H9 (cell line): Measurements from ENCODE around the gene TRPM3. TPM values are rescaled to one million over a fixed set of nuclear protein-coding genes. Genes with fewer than 3 reads are reported as not detected.

Experiments used
- DNase-seq: peaks from one replicate; pipeline ENCODE4 v3.0.0-alpha.2; 2017
- H2AFZ ChIP-seq: one replicate; pipeline ENCODE4 v1.6.1; 2013; ENCODE audit warnings: mild to moderate bottlenecking, low read length, control low read depth, moderate library complexity
- H2AK5ac ChIP-seq: 2 replicates; pipeline ENCODE4 v1.6.1; 2013; ENCODE audit warnings: low read length, control low read depth, mixed read lengths; ENCODE audit not compliant: insufficient read length
- H2BK120ac ChIP-seq: one replicate; pipeline ENCODE4 v1.6.1; 2013; ENCODE audit warnings: low read depth, mild to moderate bottlenecking, low read length, control low read depth, inconsistent platforms; ENCODE audit not compliant: poor library complexity, severe bottlenecking
- H2BK12ac ChIP-seq: 2 replicates; pipeline ENCODE4 v1.6.1; 2013; ENCODE audit warnings: low read length, control low read depth, mixed read lengths, low read depth; ENCODE audit not compliant: insufficient read length
- H2BK15ac ChIP-seq: 2 replicates; pipeline ENCODE4 v1.6.1; 2013; ENCODE audit warnings: low read depth, low read length, control low read depth
- H2BK20ac ChIP-seq: one replicate; pipeline ENCODE4 v1.6.1; 2013; ENCODE audit warnings: low read depth, mild to moderate bottlenecking, low read length, control low read depth, inconsistent platforms; ENCODE audit not compliant: poor library complexity, severe bottlenecking
- H2BK5ac ChIP-seq: 2 replicates; pipeline ENCODE4 v1.6.1; 2013; ENCODE audit warnings: low read length, control low read depth, mixed read lengths; ENCODE audit not compliant: insufficient read length
- H3K14ac ChIP-seq: 2 replicates; pipeline ENCODE4 v1.6.1; 2013; ENCODE audit warnings: low read length, control low read depth; ENCODE audit not compliant: insufficient read depth
- H3K18ac ChIP-seq: 2 replicates; pipeline ENCODE4 v1.6.1; 2013; ENCODE audit warnings: low read depth, mild to moderate bottlenecking, mixed read lengths, low read length, control low read depth; ENCODE audit not compliant: insufficient read length
- H3K23ac ChIP-seq: 2 replicates; pipeline ENCODE4 v1.6.1; 2013; ENCODE audit warnings: low read length, control low read depth, mixed read lengths, low read depth; ENCODE audit not compliant: insufficient read length
- H3K23me2 ChIP-seq: 2 replicates; pipeline ENCODE4 v1.6.1; 2013; ENCODE audit warnings: low read depth, mild to moderate bottlenecking, mixed read lengths, low read length, control low read depth; ENCODE audit not compliant: insufficient read length, poor library complexity, severe bottlenecking
- H3K27ac ChIP-seq: 2 replicates; pipeline ENCODE4 v1.5.1; 2013; ENCODE audit warnings: low read length, control low read depth, mixed read lengths, low read depth; ENCODE audit not compliant: insufficient read length
- H3K27me3 ChIP-seq: 2 replicates; pipeline ENCODE4 v1.6.1; 2013; ENCODE audit warnings: low read length, control low read depth, inconsistent platforms; ENCODE audit not compliant: insufficient read depth
- H3K4ac ChIP-seq: 2 replicates; pipeline ENCODE4 v1.6.1; 2013; ENCODE audit warnings: low read depth, mild to moderate bottlenecking, control low read depth, inconsistent platforms, low read length, moderate library complexity
- H3K4me1 ChIP-seq: 2 replicates; pipeline ENCODE4 v1.6.1; 2013; ENCODE audit warnings: low read length, control low read depth, inconsistent platforms; ENCODE audit not compliant: insufficient read depth
- H3K4me2 ChIP-seq: 2 replicates; pipeline ENCODE4 v1.6.1; 2013; ENCODE audit warnings: low read length, control low read depth, mixed read lengths; ENCODE audit not compliant: insufficient read length, insufficient read depth
- H3K56ac ChIP-seq: 2 replicates; pipeline ENCODE4 v1.6.1; 2013; ENCODE audit warnings: low read depth, mild to moderate bottlenecking, mixed read lengths, low read length, control low read depth; ENCODE audit not compliant: insufficient read length
- H3K79me1 ChIP-seq: 2 replicates; pipeline ENCODE4 v1.6.1; 2013; ENCODE audit warnings: low read depth, mild to moderate bottlenecking, moderate library complexity, low read length, control low read depth, inconsistent platforms; ENCODE audit not compliant: insufficient read depth, poor library complexity, severe bottlenecking
- H3K79me2 ChIP-seq: 2 replicates; pipeline ENCODE4 v1.6.1; 2013; ENCODE audit warnings: low read length, control low read depth, inconsistent platforms; ENCODE audit not compliant: insufficient read depth
- H3K9ac ChIP-seq: 2 replicates; pipeline ENCODE4 v1.6.1; 2013; ENCODE audit warnings: low read length, control low read depth, mixed read lengths; ENCODE audit not compliant: insufficient read length; ENCODE audit errors: extremely low read depth
- H3K9me3 ChIP-seq: one replicate; pipeline ENCODE4 v1.6.1; 2013; ENCODE audit warnings: low read depth, low read length, inconsistent platforms; ENCODE audit not compliant: control insufficient read depth
- H3T11ph ChIP-seq: one replicate; pipeline ENCODE4 v1.6.1; 2013; ENCODE audit warnings: mild to moderate bottlenecking, low read length, control low read depth, inconsistent platforms
- H4K20me1 ChIP-seq: one replicate; pipeline ENCODE4 v1.6.1; 2013; ENCODE audit not compliant: control insufficient read depth, insufficient read length, insufficient read depth
- H4K5ac ChIP-seq: 2 replicates; pipeline ENCODE4 v1.6.1; 2013; ENCODE audit warnings: low read depth, mild to moderate bottlenecking, mixed read lengths, low read length, control low read depth; ENCODE audit not compliant: insufficient read length
- H4K8ac ChIP-seq: replicated peaks from 2 replicates; pipeline ENCODE4 v1.6.1; 2013; ENCODE audit warnings: low read length, control low read depth, mixed read lengths, low read depth; ENCODE audit not compliant: insufficient read length
- H4K91ac ChIP-seq: 2 replicates; pipeline ENCODE4 v1.6.1; 2013; ENCODE audit warnings: low read depth, mild to moderate bottlenecking, moderate library complexity, mixed read lengths, low read length, control low read depth; ENCODE audit not compliant: insufficient read length
- H3K27ac Mint-ChIP-seq, 3 experiments: 2 replicates in 2 of 3; 3 replicates in 1 of 3; pipeline ENCODE4 v1.8.0; 2020 to 2021; ENCODE audit warnings: mixed read lengths in 3 of 3, mild to moderate bottlenecking in 1 of 3, moderate library complexity in 1 of 3
- H3K27me3 Mint-ChIP-seq: 2 replicates; pipeline ENCODE4 v1.8.0; 2021; ENCODE audit warnings: low read depth, mild to moderate bottlenecking, moderate library complexity, mixed read lengths
- H3K36me3 Mint-ChIP-seq, 3 experiments: 2 replicates in 2 of 3; 3 replicates in 1 of 3; pipeline ENCODE4 v1.8.0; 2020 to 2021; ENCODE audit warnings: low read depth in 3 of 3, mixed read lengths in 3 of 3; ENCODE audit not compliant: insufficient read depth in 1 of 3
- H3K4me1 Mint-ChIP-seq, 2 experiments: 2 replicates each; pipeline ENCODE4 v1.8.0; 2020; ENCODE audit warnings: mixed read lengths in 2 of 2
- H3K4me3 Mint-ChIP-seq, 2 experiments: 2 replicates in 1 of 2; 3 replicates in 1 of 2; pipeline ENCODE4 v1.8.0; 2020 to 2021; ENCODE audit warnings: mild to moderate bottlenecking in 2 of 2, mixed read lengths in 2 of 2, moderate library complexity in 1 of 2
- H3K9me3 Mint-ChIP-seq, 2 experiments: 2 replicates in 1 of 2; 3 replicates in 1 of 2; pipeline ENCODE4 v1.8.0; 2020; ENCODE audit warnings: mild to moderate bottlenecking in 2 of 2, mixed read lengths in 2 of 2, moderate library complexity in 1 of 2
- CTCF ChIP-seq: fragments of 200-600 bp; sonication (generic); conservative IDR thresholded peaks from 3 replicates; pipeline ENCODE4 v1.8.0; 2021; ENCODE audit warnings: antibody characterized with exemption, mild to moderate bottlenecking
- WGBS: extraction: QIAGEN DNeasy Blood & Tissue Kit; methylation state at CpG from one replicate; pipeline ENCODE4 v1.1.7; 2013; ENCODE audit warnings: missing lambda C conversion rate, low lambda C conversion rate, mixed read lengths; ENCODE audit not compliant: insufficient read length; ENCODE audit errors: extremely low coverage; 5-methylcytosine and 5-hydroxymethylcytosine counted together
- total RNA-seq: library from RNA; stranded (reverse); gene quantifications from 2 replicates; pipeline ENCODE4 v1.2.1, GENCODE V29; 2021

TRPM3 gene
- total RNA-seq, 1 experiment from 2014 or later, result 10.3 TPM

DNA sequence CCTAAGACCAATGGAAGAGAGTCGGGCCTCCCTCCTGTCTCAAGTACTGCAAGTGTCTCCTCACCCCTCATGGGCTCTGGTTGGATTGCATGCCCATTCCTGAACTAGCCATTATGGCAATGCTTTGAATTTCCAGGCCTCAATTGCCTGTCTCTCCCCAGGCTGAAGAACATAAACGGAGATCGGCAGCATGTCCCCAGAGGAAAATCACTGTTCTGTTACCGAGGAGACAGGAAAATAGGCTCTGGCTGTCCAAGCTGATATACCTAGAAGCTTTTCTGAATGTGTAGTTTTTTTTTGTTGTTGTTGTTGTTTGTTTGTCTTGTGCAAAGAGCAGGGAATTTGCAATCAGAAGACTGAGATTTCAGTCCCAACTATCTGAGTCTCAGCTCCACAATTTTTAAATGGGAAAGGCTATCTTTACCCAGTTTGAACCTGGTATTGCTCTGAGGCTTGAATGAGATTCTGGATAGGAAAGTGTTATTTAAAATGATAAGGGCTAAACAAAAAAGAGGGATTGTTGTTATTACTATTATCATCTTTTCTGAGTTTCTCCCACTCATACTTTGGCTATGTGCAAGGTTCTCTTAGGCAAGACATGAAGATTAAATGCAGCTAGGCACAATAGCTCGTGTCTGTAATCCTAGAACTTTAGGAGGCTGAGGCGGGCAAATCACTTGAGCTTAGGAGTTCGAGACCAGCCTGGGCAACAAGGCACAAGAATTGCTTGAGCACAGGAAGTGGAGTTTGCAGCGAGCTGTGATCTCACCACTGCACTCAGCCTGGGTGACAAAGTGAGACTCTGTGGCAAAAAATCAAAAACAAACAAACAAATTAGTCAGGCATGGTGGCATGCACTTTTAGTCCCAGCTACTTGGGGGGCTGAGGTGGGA is 629.7 kb downstream of the TRPM3 start:
- Mint-ChIP-seq H3K27me3 (peaks cover 1% of the 10 kb centered on the region; the same call in 1 of the 2 replicates), H3K9me3 (no peaks in the 10 kb centered on the region; a peak in 1 of 5 replicates), H3K27ac (no peak overlapping the region; a peak in 1 of 7 replicates), H3K4me3 (no peak overlapping the region), H3K36me3 (no peaks in the 10 kb centered on the region; a peak in 1 of 7 replicates), H3K4me1 (no peaks in the 10 kb centered on the region)
- Histone ChIP-seq H2BK12ac (no peak overlapping the region), H3K79me1 (no peaks in the 10 kb centered on the region), H4K91ac (no peak overlapping the region), H4K5ac (no peak overlapping the region), H2BK120ac (no peak overlapping the region), H3K9me3 (no peaks in the 10 kb centered on the region), H4K20me1 (no peaks in the 10 kb centered on the region), H3K4me2 (no peak overlapping the region), H3K4me1 (no peaks in the 10 kb centered on the region), H3K56ac (no peak overlapping the region), H2AFZ (no peak overlapping the region), H3K18ac (no peak overlapping the region), H4K8ac (no peak overlapping the region), H2BK15ac (no peak overlapping the region), H2BK5ac (no peak overlapping the region), H3K23ac (no peak overlapping the region), H3K79me2 (no peaks in the 10 kb centered on the region), H3K14ac (no peak overlapping the region), H3K23me2 (no peaks in the 10 kb centered on the region), H3K9ac (no peak overlapping the region), H3T11ph (no peak overlapping the region), H3K27me3 (no peaks in the 10 kb centered on the region), H3K27ac (no peak overlapping the region), H3K4ac (no peak overlapping the region), H2AK5ac (no peak overlapping the region), H2BK20ac (no peak overlapping the region)
- WGBS, result no CpG with 5 or more reads among the region's 8 CpGs
- no peak for TF ChIP-seq CTCF
- no peak for DNase-seq
